Rectal smooth muscle tissue (tissue), 1 donor: Measurements from ENCODE around the gene ZNF629.
A peak's percentile ranks its signal among the peaks of the same experiment; 100 is the strongest.

Experiments used
- H3K27ac ChIP-seq: one replicate; pipeline ENCODE4 v1.7.0; 2013; ENCODE audit warnings: low read depth, low read length, inconsistent platforms
- H3K27me3 ChIP-seq: one replicate; pipeline ENCODE4 v1.7.0; 2013; ENCODE audit warnings: low read length; ENCODE audit not compliant: control insufficient read depth, insufficient read depth
- H3K36me3 ChIP-seq: one replicate; pipeline ENCODE4 v1.7.0; 2013; ENCODE audit warnings: low read length; ENCODE audit not compliant: control insufficient read depth, insufficient read depth
- H3K4me1 ChIP-seq: one replicate; pipeline ENCODE4 v1.7.0; 2013; ENCODE audit warnings: low read length; ENCODE audit not compliant: control insufficient read depth, insufficient read depth
- H3K4me3 ChIP-seq: one replicate; pipeline ENCODE4 v1.7.0; 2013; ENCODE audit warnings: low read length
- H3K9ac ChIP-seq: one replicate; pipeline ENCODE4 v1.7.0; 2013; ENCODE audit warnings: low read length

The ZNF629 gene

GRCh38 chr16:30783280-30784109, 3.5 kb downstream of the ZNF629 start:
- H3K9ac ChIP-seq, result no peak overlapping the region
- peaks cover 14% of the 10 kb centered on the region for H3K36me3 ChIP-seq
- no peak overlapping the region for H3K4me3 ChIP-seq
- peaks cover 7% of the 10 kb centered on the region for H3K4me1 ChIP-seq
- no peak overlapping the region for H3K27ac ChIP-seq
- H3K27me3 ChIP-seq, result no peaks in the 10 kb centered on the region

- H3K4me1 ChIP-seq, result peaks cover 6% of the 10 kb centered on the region
- no peaks in the 10 kb centered on the region for H3K27me3 ChIP-seq
- H3K27ac ChIP-seq, result no peak overlapping the region
- H3K9ac ChIP-seq, result no peak overlapping the region
- no peak overlapping the region for H3K4me3 ChIP-seq
- H3K36me3 ChIP-seq, result peaks cover 14% of the 10 kb centered on the region
Measured at GRCh38 chr16:30782486-30783279, 4.3 kb downstream of the ZNF629 start.

GRCh38 chr16:30780549-30780948, 6.5 kb downstream of the ZNF629 start:
- H3K36me3 ChIP-seq, result peaks cover 14% of the 10 kb centered on the region
- no peak overlapping the region for H3K4me3 ChIP-seq
- H3K4me1 ChIP-seq, result no peaks in the 10 kb centered on the region
- H3K27me3 ChIP-seq, result no peaks in the 10 kb centered on the region
- no peak overlapping the region for H3K9ac ChIP-seq
- H3K27ac ChIP-seq, result no peak overlapping the region

- H3K9ac ChIP-seq, result no peak overlapping the region
- H3K27me3 ChIP-seq, result no peaks in the 10 kb centered on the region
- no peak overlapping the region for H3K27ac ChIP-seq
- peaks cover 14% of the 10 kb centered on the region for H3K36me3 ChIP-seq
- H3K4me3 ChIP-seq, result no peak overlapping the region
- peaks cover under 1% of the 10 kb centered on the region for H3K4me1 ChIP-seq
Measured at GRCh38 chr16:30780021-30780420, 7.0 kb downstream of the ZNF629 start.

- H3K4me3 ChIP-seq, result no peak overlapping the region
- peaks cover 4% of the 10 kb centered on the region for H3K4me1 ChIP-seq
- H3K27me3 ChIP-seq, result no peaks in the 10 kb centered on the region
- H3K36me3 ChIP-seq, result peaks cover 14% of the 10 kb centered on the region
- no peak overlapping the region for H3K27ac ChIP-seq
- H3K9ac ChIP-seq, result no peak overlapping the region
Measured at GRCh38 chr16:30779596-30779995, 7.4 kb downstream of the ZNF629 start.

- Histone ChIP-seq H3K4me3 (no peak overlapping the region), H3K9ac (no peak overlapping the region), H3K36me3 (peaks cover 17% of the 10 kb centered on the region), H3K4me1 (peaks cover 4% of the 10 kb centered on the region), H3K27me3 (no peaks in the 10 kb centered on the region), H3K27ac (no peak overlapping the region)
Measured at GRCh38 chr16:30778549-30779244, 8.3 kb downstream of the ZNF629 start.

- H3K4me1 ChIP-seq, result peaks cover 4% of the 10 kb centered on the region
- H3K27ac ChIP-seq, result no peak overlapping the region
- no peak overlapping the region for H3K4me3 ChIP-seq
- no peaks in the 10 kb centered on the region for H3K27me3 ChIP-seq
- H3K9ac ChIP-seq, result no peak overlapping the region
- H3K36me3 ChIP-seq, result peaks cover 12% of the 10 kb centered on the region
Measured at GRCh38 chr16:30777591-30778297, 9.3 kb downstream of the ZNF629 start.

GRCh38 chr16:30775392-30776188, 11.4 kb downstream of the ZNF629 start:
- Histone ChIP-seq H3K9ac (peak overlapping the region; percentile 8), H3K4me3 (peak overlapping the region; percentile 93), H3K27me3 (no peaks in the 10 kb centered on the region), H3K4me1 (peaks cover 4% of the 10 kb centered on the region), H3K27ac (peak overlapping the region; percentile 79), H3K36me3 (peaks cover 23% of the 10 kb centered on the region)

GRCh38 chr16:30775131-30775391, 11.9 kb downstream of the ZNF629 start:
- H3K27me3 ChIP-seq, result no peaks in the 10 kb centered on the region
- peaks cover 27% of the 10 kb centered on the region for H3K36me3 ChIP-seq
- peak overlapping the region; percentile 93 for H3K4me3 ChIP-seq
- H3K9ac ChIP-seq, result peak overlapping the region; percentile 2
- H3K27ac ChIP-seq, result peak overlapping the region; percentile 79
- peaks cover 4% of the 10 kb centered on the region for H3K4me1 ChIP-seq

GRCh38 chr16:30774367-30775130, 12.5 kb downstream of the ZNF629 start:
- Histone ChIP-seq H3K27ac (peak overlapping the region; percentile 79), H3K36me3 (peaks cover 27% of the 10 kb centered on the region)

GRCh38 chr16:30773826-30774225, 13.2 kb downstream of the ZNF629 start:
- peaks cover 35% of the 10 kb centered on the region for H3K36me3 ChIP-seq
- no peaks in the 10 kb centered on the region for H3K27me3 ChIP-seq
- H3K27ac ChIP-seq, result no peak overlapping the region
- H3K9ac ChIP-seq, result no peak overlapping the region
- no peak overlapping the region for H3K4me3 ChIP-seq
- peaks cover 4% of the 10 kb centered on the region for H3K4me1 ChIP-seq

More at GRCh38 chr16:30774367-30775130, 12.5 kb downstream of the ZNF629 start:
- Histone ChIP-seq H3K9ac (no peak overlapping the region), H3K4me1 (peaks cover 4% of the 10 kb centered on the region), H3K27me3 (no peaks in the 10 kb centered on the region), H3K4me3 (peak overlapping the region; percentile 93)
